Superior temporal gyrus (tissue), 1 donor: ENCODE results near the gene ARMH4.
A peak's percentile ranks its signal among the peaks of the same experiment; 100 is the strongest.
"Not testable (repeated sequence)": the region's sequence is repeated elsewhere in the genome, so short reads cannot be mapped to it uniquely, and the experiment has no call there.

Source experiments
- DNase-seq: peaks from one replicate; pipeline ENCODE4 v3.0.0-alpha.2; 2016; ENCODE audit errors: extremely low spot score

Gene ARMH4

DNA sequence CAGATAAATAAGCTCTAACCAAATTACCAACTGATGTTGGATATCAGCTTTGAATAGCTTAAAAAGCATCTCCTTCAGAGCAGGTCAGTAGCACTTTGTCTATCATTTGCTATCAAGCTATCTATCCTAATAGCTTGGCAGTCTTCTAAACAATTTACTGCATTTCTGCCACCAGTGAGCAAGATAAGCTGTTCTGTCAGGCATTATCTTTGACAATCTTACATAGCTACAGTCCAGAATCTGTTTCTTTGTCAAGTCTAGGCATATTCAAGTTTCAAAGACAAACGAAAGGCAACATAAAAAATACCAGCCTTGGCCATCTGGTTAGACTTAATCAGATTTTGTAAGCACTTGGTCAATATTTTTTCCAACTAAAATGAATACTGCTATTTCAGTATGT is 5.6 kb downstream of the ARMH4 start:
- DNase-seq: no peak

DNA sequence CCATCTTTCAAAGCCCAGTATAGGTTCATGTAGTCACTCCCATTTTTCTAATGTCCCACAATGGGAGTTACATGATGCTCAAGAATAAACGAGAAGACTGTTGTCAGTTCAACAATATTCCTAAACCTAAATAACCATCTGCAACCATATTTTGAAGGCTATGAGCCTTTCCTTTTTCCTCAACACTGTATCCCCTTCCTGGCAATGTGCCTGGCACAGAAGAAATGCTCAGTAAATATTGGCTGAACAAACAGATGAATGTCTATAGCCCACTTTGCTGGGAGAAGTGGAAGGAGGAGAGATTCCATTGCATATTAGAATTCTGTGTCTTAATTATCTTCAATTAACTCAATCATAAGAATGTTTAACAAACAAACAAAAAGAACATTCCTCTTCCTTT is 6.1 kb downstream of the ARMH4 start:
- DNase-seq: no peak

DNA sequence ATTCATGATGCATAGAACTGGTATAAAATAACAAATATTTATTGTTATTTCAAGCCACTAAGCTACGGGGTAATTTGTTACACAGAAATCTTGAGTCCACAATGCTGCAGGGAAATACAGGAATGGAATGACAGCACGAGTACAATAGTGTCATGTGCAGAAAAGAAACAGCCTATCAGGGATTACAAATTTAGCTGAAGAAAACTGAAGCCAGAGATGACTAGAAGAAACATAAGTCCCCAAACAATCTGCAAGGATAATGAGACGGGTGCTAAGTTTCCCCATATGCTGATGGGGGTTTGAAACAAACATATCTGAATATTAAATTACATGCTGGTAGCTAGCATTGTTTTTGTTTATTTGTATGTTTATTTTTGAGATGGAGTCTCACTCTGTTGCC is 8.9 kb downstream of the ARMH4 start:
- DNase-seq: no peak

DNA sequence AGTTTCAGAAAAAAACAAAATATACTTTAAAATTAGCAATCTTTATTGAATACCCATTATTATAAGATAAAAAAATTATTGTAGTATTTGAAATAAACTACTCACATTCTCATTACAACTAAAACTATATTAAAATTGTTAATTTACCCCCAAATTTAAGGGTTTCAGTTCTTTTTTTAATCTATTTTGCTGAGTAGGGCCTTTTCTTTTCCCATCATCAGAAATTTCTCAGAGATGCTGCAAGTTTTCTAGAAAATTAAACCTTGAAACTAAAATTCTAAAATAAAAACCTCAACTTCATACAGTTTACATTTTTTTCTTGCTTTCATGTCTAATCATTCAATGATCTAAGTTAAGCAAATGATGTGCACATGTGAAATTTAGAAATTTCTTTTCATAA is 10.1 kb downstream of the ARMH4 start:
- no peak for DNase-seq

DNA sequence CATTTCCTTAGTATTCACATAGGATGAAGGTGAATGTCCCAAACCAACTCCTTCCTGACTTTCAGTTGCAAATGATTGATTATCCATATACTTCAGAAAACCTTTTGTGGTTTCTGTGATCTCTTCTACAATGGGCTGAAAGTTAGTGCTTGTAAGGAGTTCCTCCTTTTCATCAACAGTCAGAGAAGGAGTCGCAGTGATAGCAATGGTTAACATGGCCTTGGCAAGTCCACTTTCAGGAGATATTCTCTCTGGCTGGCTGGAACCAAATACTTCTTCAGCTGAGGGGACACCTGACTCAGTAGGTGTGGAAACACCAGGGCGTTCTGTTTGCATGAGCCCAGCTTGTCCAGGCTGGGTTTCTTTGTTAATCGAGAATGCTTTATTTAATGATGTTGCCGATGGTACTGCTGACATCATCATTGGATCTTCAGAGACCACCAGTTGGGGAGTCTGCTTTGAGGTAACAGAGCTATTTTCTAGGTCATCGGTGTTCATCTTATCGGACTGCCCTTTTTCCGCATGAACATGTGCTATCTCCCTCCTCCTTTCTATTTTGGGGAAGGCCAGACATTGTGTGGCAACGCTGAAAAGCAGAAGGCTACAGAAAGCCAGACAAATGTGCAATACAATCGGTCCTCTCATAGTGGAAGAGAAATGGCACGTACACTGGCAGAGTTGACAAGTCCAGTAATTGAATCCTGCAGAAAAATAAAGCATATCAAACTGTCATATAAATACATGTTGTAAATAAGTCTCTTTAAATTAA is 13.1 kb downstream of the ARMH4 start:
- peak; percentile 35 for DNase-seq

DNA sequence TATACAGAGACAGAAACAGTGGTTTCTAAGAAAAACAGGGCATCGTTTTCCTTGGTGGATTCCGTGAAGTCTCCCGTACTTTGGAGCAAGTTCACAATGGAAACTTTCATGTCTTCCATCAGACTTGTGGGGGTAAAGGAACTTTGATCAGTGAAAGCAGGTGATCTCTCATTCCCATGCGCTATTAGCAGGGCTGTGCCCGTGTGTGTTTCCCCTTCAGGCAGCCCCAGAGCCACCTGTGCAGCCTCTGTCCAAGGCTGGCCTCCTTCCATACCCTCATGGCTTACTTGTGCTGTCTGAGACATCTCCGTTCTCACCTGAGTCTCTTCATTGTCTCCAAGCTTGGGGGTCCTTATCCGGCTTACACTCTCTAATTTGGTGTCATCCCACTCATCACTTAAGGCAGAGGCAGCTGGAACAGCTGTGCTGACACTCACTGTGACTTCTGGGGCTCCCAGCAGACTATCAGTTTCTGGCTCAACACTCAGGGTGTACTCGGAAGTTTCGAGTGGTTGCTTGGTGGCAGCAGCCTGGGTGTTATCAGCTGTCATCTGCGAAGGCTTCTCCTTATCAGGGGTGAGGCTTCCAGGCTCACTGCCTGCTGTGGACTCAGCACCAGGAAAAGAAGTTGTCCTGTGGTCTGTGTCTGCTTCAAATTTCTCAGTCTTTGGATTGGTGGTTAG is 13.8 kb downstream of the ARMH4 start:
- no peak for DNase-seq

DNA sequence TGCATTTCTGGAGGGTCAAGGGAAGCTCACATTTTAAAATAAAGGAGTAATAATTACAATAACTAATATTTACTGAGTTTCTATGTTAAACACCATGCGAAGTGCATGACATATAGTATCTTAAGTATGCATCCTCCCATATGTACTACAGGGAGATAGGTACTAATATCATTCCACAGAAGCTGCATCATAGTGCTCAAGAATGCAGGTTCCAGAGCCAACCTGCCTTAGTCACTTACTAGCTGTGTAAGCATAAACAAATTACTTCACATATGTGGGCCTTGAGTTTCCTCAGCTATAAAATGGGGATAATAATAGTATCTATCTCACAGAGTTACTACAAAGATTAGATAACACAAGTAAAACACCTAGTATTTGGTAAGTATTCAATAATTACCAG is 18.3 kb downstream of the ARMH4 start:
- no peak for DNase-seq

DNA sequence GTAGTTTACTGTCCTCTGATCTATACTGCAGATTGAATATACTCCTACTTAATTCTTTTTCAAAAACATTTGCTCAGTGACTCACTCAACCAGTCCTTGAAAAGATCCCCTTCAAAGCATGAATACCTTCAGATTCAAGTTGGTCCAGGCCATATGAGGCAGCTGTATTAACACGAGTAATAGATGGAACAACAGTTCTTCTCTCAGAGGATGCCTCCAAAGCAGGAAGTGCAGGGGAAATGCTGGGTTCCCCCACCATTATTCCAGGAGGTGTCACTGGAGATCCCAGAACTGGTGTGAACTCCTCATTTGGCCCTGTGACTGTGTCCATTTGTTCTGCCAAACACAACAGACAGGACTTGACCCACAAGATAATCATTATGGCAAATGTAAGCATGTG is 20.6 kb downstream of the ARMH4 start:
- DNase-seq: no peak

DNA sequence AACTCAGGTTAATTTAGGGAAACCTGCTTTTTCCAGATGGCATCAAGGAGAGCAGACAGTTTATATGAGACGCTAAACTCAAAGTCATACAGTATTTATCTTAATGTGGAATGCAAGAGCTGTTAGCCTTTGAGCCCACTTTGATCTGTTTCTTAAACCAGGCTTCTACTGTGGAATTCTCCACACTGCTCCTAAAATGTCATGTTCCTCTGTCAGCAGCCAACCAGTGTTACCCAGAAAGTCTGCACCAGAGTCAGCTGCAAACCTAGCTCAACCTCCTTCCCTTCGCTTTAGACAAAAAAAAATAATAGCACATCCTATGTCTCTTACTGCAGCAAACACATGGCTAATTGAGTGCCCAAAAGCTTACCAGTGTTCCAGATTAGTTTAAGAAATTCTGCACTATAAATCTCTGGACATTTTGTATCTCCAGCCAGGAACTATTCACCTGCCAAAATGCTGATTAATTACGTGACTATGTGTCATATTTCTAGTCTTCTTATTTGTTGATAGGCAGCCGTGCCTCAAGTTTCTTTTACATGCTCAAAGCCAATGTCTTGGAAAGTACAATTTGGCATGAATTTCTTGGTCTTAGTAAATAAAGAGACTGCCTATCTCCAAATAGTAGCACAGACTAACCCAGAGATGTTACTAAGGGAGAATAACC is 21.8 kb downstream of the ARMH4 start:
- DNase-seq: no peak

DNA sequence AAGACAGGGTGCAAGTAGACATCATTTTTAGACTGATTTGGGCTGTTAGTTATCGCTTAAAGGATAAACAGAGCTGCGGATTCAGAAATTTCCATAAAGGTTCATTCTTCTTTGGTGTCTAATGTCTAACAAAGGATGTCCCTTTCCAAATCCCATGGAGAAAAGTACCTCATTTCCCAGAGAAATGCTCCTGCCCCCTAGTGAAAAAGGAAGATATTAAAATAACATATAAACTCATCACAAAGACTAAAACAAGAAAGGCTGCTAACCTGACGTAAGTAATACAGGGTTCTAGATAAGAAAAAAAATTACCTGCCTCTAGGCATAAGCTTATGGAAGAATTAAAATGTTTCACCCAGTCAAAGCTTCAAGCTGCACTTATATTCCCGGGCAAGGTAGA is 22.8 kb downstream of the ARMH4 start:
- no peak for DNase-seq

DNA sequence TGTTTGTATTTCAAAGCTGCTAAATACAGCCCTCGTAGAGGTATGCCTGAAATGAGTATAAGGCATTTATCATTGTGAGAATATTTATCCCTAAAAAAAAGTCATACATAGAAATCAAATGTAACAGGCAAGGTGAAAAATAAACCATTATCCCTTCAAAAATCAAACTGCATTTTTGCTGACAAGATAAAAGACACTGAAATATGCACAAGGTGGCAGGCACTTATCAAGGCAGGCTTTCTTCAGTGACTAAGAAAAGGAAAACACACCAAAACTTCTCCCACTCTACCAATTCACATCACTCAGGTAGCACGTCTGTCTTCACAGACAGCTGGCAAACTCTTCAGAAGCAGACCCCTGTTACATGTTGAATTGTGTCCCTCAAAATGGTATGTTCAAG is 23.6 kb downstream of the ARMH4 start:
- DNase-seq: no peak

DNA sequence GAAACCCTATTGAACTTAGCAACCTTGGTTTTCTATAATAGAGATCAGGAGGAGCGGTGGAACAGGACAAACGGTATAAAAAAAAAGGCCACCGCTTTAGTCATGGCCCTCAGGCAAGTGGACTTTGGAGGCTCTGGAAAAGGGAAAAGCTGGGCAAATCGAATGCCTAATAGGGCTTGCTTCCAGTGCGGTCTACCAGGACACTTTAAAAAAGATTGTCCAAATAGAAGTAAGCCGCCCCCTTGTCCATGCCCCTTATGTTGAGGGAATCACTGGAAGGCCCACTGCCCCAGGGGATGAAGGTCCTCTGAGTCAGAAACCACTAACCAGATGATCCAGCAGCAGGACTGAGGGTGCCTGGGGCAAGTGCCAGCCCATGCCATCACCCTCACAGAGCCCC is 29.5 kb downstream of the ARMH4 start:
- DNase-seq: not testable (repeated sequence)

DNA sequence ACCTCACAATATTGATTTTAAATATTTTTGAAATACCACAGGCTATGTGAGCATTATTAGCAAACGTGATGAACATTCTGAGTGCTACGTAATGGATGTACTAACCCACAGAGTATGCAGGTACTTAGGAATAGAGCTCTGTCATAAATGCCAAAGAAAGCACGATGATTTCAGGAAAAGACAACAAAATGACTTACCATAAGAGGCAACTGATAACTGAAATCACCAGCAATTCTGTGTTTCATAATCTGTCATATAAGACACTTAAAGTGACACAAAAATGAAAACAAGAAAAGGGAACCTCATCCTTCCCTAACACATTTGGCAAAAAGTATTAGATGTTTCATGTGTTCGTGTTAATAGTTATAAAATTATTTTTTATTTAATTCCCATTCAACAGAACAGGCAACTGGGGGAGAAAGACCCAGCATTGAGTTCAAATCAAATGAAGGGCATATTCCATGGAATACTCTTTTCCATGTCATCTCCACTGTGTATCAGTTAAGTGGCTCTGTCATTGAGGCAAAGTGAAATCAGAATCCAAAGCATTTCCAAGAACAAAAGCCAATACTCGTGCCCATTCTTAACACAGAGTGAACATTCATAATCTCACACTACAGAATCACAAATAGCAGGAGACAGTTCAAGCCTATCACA is 30.4 kb downstream of the ARMH4 start:
- DNase-seq: no peak

DNA sequence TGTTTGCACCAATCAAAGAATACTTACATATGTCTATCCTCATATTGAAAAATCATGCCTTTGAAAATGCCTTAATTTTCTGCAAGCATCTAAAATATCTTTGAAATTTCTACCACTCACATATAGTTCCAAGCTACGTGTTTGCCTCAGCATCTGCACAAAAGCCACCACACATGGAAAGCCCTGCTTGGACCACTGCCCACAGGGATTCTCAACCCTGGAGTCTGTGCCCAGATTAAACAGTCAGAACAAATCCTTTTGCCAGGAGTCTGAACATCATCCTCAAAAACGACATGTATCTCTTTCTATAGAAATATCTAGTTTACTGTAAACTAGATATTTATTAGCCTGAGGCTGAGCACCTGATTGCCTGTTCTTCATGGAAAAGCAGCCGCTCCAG is 32.6 kb downstream of the ARMH4 start:
- no peak for DNase-seq

DNA sequence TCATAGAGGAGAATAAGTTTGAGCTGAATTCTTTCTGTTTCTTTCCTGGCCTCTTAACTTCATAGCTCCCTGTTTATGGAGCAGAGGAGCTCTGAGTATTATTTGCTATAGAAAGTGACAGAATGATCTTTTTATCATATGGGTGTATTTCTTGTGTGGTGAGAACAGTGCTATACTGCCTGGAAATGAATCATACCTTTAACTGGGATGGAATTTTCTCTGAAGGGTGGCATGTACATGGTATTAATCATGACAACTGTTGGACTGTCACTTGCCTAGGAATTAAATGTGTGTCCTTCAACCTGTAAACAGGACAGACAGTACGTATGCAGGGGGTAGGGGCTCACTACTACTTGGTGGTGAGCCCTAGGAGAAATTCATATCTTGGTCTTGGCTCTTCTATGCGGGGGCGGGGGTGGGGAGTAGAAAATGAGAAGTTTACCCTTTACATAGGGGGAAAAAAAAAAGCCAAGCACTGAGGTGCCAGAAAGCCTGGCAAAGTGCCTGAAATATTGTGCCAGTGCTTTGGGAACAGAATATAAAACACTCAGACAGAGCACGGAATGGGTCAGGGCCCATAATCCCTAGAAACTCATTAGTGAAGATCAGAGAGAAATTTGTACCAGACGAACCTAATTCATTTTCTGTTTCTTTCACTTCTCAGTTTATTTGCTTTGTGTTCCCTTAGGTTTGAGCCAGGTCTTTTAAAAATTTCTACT is 33.8 kb downstream of the ARMH4 start:
- no peak for DNase-seq

DNA sequence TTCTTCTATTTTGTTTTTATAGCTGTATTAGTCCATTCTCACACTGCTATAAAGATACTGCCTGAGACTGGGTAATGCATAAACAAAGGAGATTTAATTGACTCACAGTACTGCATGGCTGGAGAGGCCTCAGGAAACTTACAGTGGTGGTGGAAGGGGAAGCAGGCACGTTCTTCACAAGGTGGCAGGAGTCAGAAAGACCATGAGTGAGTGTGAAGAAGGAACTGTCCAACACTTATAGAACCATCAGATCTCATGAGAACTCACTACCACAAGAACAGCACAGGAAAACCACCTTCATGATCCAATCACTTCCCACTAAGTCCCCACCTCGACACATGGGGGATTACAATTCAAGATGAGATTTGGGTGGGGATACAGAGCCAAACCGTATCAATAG is 42.3 kb downstream of the ARMH4 start:
- DNase-seq: no peak

DNA sequence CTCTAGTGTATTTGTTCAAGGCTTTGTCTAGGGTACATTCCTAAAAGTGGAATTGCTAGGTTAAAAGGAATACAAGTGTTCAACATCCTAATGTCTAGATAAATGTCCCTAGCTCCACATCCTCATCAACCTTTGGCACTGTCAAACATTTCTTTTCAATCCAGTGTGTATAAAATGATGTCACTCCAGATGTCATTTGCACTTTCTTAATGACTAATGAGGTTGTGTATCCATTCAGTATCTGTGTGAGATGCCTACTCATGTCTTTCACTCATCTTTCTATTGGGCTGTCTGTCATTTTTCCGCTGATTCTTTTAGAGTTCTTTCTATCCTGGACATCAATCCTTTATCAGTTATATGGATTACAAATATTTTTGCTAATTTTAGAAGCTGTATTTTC is 43.3 kb downstream of the ARMH4 start:
- no peak for DNase-seq

DNA sequence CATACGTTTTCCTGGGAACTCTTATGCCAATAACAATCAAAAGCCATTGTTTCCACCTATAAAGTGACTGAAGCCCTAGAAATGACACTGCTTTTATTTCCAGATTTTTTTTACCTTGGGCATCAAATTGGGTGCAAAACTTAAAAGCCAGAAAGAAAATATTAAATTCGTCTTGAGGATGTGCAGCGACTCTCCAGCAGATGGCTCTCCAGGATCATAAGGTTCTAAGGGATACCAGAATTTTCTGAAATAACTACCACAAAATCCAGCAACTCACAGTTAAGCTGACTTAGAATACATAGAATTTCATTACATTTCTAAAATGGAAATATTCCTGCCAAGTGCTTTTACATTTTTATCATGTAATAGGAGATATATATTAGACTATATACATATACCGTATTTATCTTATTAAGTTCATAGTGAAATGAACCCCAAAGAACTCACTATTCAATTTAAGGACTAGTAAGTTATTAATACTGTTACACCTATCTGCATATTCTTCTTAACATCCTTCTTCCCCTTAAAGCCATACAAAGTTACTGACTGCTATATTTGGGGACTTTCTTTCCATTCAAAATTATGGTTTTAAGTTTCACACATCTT is 44.0 kb downstream of the ARMH4 start:
- peak; percentile 88 for DNase-seq

DNA sequence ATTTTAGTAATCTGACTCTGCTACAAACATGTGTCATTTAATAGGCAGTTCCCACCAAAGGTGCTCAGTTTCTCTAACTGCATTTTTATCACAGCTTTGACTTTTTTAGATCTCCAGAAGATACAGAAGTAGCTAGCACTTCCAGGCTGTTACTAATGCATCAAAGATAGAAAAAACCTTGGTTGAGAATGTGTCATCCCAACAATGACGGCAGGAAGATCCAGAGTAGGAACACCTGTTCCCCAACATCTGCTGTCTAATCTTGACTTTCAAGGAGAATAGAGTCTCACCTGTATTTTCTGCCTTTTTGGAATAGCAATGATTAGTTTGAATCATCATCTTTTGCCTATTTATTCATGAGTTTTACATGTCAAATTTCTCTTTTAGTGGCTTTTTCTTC is 45.0 kb downstream of the ARMH4 start:
- no peak for DNase-seq

DNA sequence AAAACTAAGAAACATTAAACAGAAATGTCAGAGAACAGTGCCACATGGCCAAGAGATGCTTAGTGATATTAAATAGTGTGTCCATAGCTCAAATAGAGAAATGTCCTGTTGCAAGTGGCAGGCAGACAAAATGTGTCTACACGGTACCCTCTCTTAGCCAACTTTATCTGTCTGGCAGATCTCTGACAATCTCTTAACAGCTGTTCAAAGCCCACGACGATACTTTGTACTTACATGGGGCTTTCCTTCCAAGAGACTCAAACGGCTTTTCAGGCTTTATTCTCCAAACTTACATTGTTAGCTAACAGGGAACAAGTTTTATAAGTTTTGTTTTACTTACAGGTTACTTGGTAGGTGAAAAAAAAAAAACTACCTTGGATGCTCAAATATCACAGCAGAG is 45.6 kb downstream of the ARMH4 start:
- DNase-seq: no peak

DNA sequence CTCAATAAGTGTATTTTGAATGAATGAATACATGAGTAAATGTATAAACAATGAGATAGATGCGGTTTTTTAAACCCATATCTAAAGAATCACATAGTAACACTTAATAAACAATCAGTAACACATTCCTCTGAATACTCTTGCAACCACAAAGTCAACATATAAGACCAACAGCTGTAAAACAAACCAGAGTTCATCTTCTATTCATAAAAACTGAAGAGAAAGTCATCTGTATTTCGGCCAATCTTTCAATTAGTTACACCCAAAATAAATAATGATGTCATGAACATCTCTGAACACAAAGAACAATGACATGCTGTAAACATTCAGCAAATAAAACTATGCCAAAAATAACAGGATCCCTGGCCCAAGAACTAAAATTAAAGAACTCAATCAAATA is 47.2 kb downstream of the ARMH4 start:
- no peak for DNase-seq
